Measurements from ENCODE around the gene USP3. TPM values are rescaled to one million over a fixed set of nuclear protein-coding genes. Genes with fewer than 3 reads are reported as not detected.

Gene USP3
- total and polyA plus RNA-seq, 9 donors, result 21.1 to 76.0 (median 60.1) TPM

GRCh38 chr15:63538876-63539275 is 34.5 kb downstream of the USP3 start:
- 90 to 96% (median 95%) methylated on average over 3 of the region's 3 CpGs for WGBS, 3 donors

GRCh38 chr15:63539521-63539920 is 35.1 kb downstream of the USP3 start:
- no peak for DNase-seq
- no peak overlapping the region for H3K27ac ChIP-seq
- H3K4me1 ChIP-seq (ENCODE audit: insufficient read depth), result peaks cover 7% of the 10 kb centered on the region
- no peak for TF ChIP-seq EP300 (IDR thresholded peaks at IDR 0.05)
- TF ChIP-seq POLR2A (IDR thresholded peaks at IDR 0.05), result no peak
- no peak for TF ChIP-seq CTCF (IDR thresholded peaks at IDR 0.05)
- no peaks in the 10 kb centered on the region for H3K36me3 ChIP-seq
- 66 to 73% (median 70%) methylated on average over 6 of the region's 6 CpGs for WGBS, 3 donors
- H3K9me3 ChIP-seq, result no peaks in the 10 kb centered on the region
- H3K27me3 ChIP-seq, result no peaks in the 10 kb centered on the region
- intact Hi-C loops (cut with DNase I), result no loop called here
- no peak overlapping the region for H3K4me3 ChIP-seq

More at GRCh38 chr15:63538876-63539275, 34.5 kb downstream of the USP3 start:
- H3K9me3 ChIP-seq, result no peaks in the 10 kb centered on the region
- peaks cover 7% of the 10 kb centered on the region for H3K4me1 ChIP-seq (ENCODE audit: insufficient read depth)
- no peaks in the 10 kb centered on the region for H3K27me3 ChIP-seq
- H3K36me3 ChIP-seq, result no peaks in the 10 kb centered on the region
- no peak overlapping the region for H3K27ac ChIP-seq
- TF ChIP-seq EP300 (IDR thresholded peaks at IDR 0.05) (no peak), POLR2A (IDR thresholded peaks at IDR 0.05) (no peak), CTCF (IDR thresholded peaks at IDR 0.05) (no peak)
- no peak for DNase-seq
- H3K4me3 ChIP-seq, result no peak overlapping the region
- intact Hi-C loops (cut with DNase I), result no loop called here

GRCh38 chr15:63539998-63540397 is 35.6 kb downstream of the USP3 start:
- peaks cover 7% of the 10 kb centered on the region for H3K4me1 ChIP-seq (ENCODE audit: insufficient read depth)
- no peaks in the 10 kb centered on the region for H3K36me3 ChIP-seq
- no peaks in the 10 kb centered on the region for H3K27me3 ChIP-seq
- DNase-seq, result no peak
- no peak overlapping the region for H3K4me3 ChIP-seq
- intact Hi-C loops (cut with DNase I), result no loop called here
- H3K9me3 ChIP-seq, result no peaks in the 10 kb centered on the region
- TF ChIP-seq CTCF (IDR thresholded peaks at IDR 0.05) (no peak), EP300 (IDR thresholded peaks at IDR 0.05) (no peak), POLR2A (IDR thresholded peaks at IDR 0.05) (no peak)
- no peak overlapping the region for H3K27ac ChIP-seq

- TF ChIP-seq CTCF (IDR thresholded peaks at IDR 0.05) (no peak), EP300 (IDR thresholded peaks at IDR 0.05) (no peak), POLR2A (IDR thresholded peaks at IDR 0.05) (no peak)
- intact Hi-C loops (cut with DNase I), result no loop called here
- Histone ChIP-seq H3K36me3 (no peaks in the 10 kb centered on the region), H3K27ac (no peak overlapping the region), H3K4me3 (no peak overlapping the region), H3K4me1 (ENCODE audit: insufficient read depth) (peaks cover 7% of the 10 kb centered on the region), H3K9me3 (no peaks in the 10 kb centered on the region), H3K27me3 (no peaks in the 10 kb centered on the region)
- no peak for DNase-seq
- WGBS, 3 donors, result 79 to 84% (median 82%) methylated on average over 4 of the region's 4 CpGs
Observed at GRCh38 chr15:63540449-63540848, 36.1 kb downstream of the USP3 start.
